HepG2 (cell line): ENCODE measurements around the gene CCDC87. TPM values are rescaled to one million over a fixed set of nuclear protein-coding genes. Genes with fewer than 3 reads are reported as not detected.

Experiments
- AGO2 ChIP-seq: fragments of 200-400 bp; formaldehyde crosslinking; optimal IDR thresholded peaks from 2 replicates; pipeline ENCODE3; 2017; ENCODE audit warnings: mild to moderate bottlenecking, low read depth, low read length, moderate library complexity
- ATF7-NPFF ChIP-seq: sonication (generic); formaldehyde crosslinking; IDR thresholded peaks from 2 replicates; pipeline ENCODE4 v1.8.1; 2023; ENCODE audit warnings: mild to moderate bottlenecking, low read depth, missing genetic modification reagents, moderate library complexity
- CCDC6 ChIP-seq: sonication (generic); formaldehyde crosslinking; IDR thresholded peaks from 2 replicates; pipeline ENCODE4 v1.8.1; 2022; ENCODE audit warnings: mild to moderate bottlenecking, missing genetic modification reagents, moderate library complexity
- HOXD1 ChIP-seq: sonication (generic); formaldehyde crosslinking; IDR thresholded peaks from 2 replicates; pipeline ENCODE4 v1.5.0; 2020; ENCODE audit warnings: missing genetic modification reagents
- LCORL ChIP-seq, 2 experiments: fragments of 450-650 bp in 1 of 2; sonication (generic) in 1 of 2; formaldehyde crosslinking in 1 of 2; IDR thresholded peaks; 2 replicates each; pipeline versions ENCODE4 v1.5.0 to v1.6.1; 2017 to 2020; ENCODE audit warnings: antibody characterized with exemption in 1 of 2, missing genetic modification reagents in 1 of 2
- MAZ ChIP-seq, 2 experiments: sonication (generic) in 1 of 2; formaldehyde crosslinking in 1 of 2; IDR thresholded peaks; 2 replicates each; pipeline versions ENCODE4 v1.5.0 to v1.6.1; 2012 to 2020; ENCODE audit warnings: low read depth in 2 of 2, mild to moderate bottlenecking in 2 of 2, borderline replicate concordance in 1 of 2, improper control_type of control experiment in 1 of 2, low read length in 1 of 2, missing genetic modification reagents in 1 of 2, moderate library complexity in 1 of 2
- PHF21A ChIP-seq: sonication (generic); formaldehyde crosslinking; IDR thresholded peaks from 2 replicates; pipeline ENCODE4 v1.5.0; 2020; ENCODE audit warnings: mild to moderate bottlenecking, missing genetic modification reagents
- SIN3B ChIP-seq: fragments of 150-350 bp; IDR thresholded peaks from 2 replicates; pipeline ENCODE4 v1.6.1; 2014; ENCODE audit warnings: low read length
- STAT5B ChIP-seq: sonication (generic); formaldehyde crosslinking; IDR thresholded peaks from 2 replicates; pipeline ENCODE4 v1.4.0; 2020; ENCODE audit warnings: missing genetic modification reagents
- ZNF180 ChIP-seq: sonication (generic); formaldehyde crosslinking; IDR thresholded peaks from 2 replicates; pipeline ENCODE4 v1.4.0; 2020; ENCODE audit warnings: low read depth, missing genetic modification reagents, borderline replicate concordance
- ZNF33A ChIP-seq: sonication (generic); formaldehyde crosslinking; IDR thresholded peaks from 2 replicates; pipeline ENCODE4 v1.5.1; 2020; ENCODE audit warnings: missing genetic modification reagents, mild to moderate bottlenecking, moderate library complexity, borderline replicate concordance
- ZSCAN9 ChIP-seq: IDR thresholded peaks from 2 replicates; pipeline ENCODE4 v1.6.1; 2016; ENCODE audit warnings: borderline replicate concordance
- polyA plus RNA-seq, 8 experiments: library from polyadenylated mRNA; depleted of rRNA in 3 of 8; stranded (reverse) in 7 of 8; unstranded in 1 of 8; fragments of >200 nt; fragmentation: Illumina TruSeq in 4 of 8; extraction: Trizol in 4 of 8; gene quantifications; 2 replicates each; pipeline versions ENCODE4 v1.2.1 to v1.2.3, GENCODE V29; 2011 to 2016; ENCODE audit warnings: low read depth in 4 of 8, missing spikeins in 1 of 8, mixed read lengths in 1 of 8; ENCODE audit not compliant: insufficient read depth in 1 of 8
- total RNA-seq, 5 experiments: library from RNA; depleted of rRNA; stranded (reverse); fragments of >200 nt; fragmentation: Illumina TruSeq; extraction: Trizol; gene quantifications; 2 replicates each; pipeline ENCODE4 v1.2.3, GENCODE V29; 2016; ENCODE audit warnings: low read depth in 1 of 5
- TF ChIP-seq, protein P1 (sequence below): sonication (generic); formaldehyde crosslinking; IDR thresholded peaks from 2 replicates; pipeline ENCODE4 v1.4.0; 2020; ENCODE audit warnings: mild to moderate bottlenecking, missing genetic modification reagents
- TF ChIP-seq, protein P2 (sequence below): sonication (generic); formaldehyde crosslinking; IDR thresholded peaks from 2 replicates; pipeline ENCODE4 v1.4.0; 2020; ENCODE audit warnings: mild to moderate bottlenecking, missing genetic modification reagents
- TF ChIP-seq, protein P3 (sequence below): sonication (generic); formaldehyde crosslinking; conservative IDR thresholded peaks from 2 replicates; pipeline ENCODE4 v1.4.0; 2020; ENCODE audit warnings: mild to moderate bottlenecking, missing genetic modification reagents, moderate library complexity

The CCDC87 gene
- total and polyA plus RNA-seq, 2 of the 13 experiments (the other 11 are each of a cell fraction or from before 2014, with no cell fraction given), result 0.05 to 0.42 TPM

DNA sequence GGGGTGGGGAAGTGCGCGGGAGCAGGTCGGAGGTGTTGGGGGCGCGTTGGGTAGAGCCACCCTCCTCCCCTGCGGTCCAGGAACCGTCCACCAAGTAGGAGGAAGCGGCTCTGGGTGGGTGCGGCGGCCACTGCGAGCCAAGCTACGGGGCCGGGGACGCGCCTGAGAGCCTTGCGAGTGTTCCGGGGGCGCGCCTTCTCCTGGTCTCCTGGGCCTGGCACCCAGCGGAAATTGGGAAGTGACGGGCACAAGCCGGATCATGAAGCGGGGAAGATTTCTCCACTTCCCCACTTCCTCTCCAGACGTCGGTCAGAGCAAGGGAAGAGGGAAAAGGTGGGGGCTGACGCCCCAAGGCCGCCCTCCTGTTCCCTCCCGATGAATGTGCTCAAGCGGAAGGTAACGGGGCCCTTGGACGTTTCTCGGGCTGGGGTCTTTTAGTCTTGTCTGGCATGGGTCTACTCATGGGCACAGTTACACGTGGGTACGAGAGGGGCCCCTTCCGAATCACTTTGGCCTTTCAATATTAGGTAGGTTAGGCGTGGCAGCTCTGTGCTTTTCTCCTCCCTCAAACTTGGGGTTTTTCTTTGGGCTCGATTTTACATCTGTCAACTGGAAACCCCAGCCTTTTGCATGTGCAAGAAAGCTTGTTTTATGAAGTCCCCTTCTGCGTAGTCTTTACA lies 24.4 kb upstream of the CCDC87 start (continued):
- TF ChIP-seq, protein P1, sequence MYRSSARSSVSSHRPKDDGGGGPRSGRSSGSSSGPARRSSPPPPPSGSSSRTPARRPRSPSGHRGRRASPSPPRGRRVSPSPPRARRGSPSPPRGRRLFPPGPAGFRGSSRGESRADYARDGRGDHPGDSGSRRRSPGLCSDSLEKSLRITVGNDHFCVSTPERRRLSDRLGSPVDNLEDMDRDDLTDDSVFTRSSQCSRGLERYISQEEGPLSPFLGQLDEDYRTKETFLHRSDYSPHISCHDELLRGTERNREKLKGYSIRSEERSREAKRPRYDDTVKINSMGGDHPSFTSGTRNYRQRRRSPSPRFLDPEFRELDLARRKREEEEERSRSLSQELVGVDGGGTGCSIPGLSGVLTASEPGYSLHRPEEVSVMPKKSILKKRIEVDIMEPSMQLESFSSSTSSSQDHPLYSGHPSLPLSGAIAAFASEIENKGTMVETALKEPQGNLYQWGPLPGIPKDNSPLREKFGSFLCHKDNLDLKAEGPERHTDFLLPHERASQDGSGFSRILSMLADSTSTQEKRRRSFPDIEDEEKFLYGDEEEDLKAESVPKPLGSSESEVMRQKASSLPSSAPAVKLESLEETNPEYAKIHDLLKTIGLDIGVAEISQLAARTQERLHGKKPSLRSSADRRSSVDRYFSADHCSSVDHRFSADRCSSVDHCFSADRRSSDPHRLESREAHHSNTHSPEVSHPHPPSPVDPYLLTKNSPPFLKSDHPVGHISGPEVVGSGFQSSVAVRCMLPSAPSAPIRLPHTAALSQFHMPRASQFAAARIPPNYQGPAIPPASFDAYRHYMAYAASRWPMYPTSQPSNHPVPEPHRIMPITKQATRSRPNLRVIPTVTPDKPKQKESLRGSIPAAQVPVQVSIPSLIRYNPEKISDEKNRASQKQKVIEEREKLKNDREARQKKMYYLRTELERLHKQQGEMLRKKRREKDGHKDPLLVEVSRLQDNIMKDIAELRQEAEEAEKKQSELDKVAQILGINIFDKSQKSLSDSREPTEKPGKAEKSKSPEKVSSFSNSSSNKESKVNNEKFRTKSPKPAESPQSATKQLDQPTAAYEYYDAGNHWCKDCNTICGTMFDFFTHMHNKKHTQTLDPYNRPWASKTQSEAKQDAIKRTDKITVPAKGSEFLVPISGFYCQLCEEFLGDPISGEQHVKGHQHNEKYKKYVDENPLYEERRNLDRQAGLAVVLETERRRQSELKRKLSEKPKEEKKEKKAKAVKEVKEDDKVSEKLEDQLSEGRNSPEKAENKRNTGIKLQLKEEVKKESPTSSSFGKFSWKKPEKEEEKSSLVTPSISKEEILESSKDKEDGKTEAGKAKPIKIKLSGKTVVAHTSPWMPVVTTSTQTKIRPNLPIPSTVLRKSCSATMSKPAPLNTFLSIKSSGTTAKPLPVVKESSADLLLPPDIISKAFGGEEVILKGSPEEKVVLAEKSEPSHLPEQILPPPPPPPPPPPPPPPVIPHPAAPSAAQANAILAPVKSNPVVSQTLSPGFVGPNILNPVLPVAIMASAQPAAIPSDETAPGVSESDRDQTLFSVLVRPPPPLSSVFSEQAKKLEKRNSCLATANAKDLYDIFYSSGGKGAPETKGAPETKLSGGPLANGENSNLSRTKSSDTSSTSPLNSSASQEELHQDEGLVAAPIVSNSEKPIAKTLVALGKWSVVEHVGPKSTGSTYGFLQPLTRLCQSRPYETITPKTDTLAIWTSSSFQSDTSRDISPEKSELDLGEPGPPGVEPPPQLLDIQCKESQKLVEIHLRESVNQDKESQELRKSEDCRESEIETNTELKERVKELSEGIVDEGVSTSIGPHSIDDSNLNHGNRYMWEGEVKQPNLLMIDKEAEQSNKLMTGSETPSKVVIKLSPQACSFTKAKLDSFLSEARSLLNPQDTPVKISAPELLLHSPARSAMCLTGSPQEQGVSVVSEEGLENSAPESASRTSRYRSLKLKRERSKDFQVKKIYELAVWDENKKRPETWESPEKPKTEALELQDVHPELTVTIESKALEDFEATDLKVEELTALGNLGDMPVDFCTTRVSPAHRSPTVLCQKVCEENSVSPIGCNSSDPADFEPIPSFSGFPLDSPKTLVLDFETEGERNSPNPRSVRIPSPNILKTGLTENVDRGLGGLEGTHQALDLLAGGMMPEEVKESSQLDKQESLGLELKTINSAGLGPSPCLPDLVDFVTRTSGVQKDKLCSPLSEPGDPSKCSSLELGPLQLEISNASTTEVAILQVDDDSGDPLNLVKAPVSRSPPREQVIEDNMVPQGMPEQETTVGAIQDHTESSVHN (CRISPR knock-in tag), result no peak
- no peak for TF ChIP-seq CCDC6 (CRISPR knock-in tag)
- TF ChIP-seq HOXD1 (CRISPR knock-in tag), result no peak
- no peak for TF ChIP-seq LCORL (IDR thresholded peaks at IDR 0.05)
- peak; percentile 15 for TF ChIP-seq LCORL (CRISPR knock-in tag; IDR thresholded peaks at IDR 0.05)
- TF ChIP-seq MAZ (IDR thresholded peaks at IDR 0.05; ENCODE audit: borderline replicate concordance, low read depth, low read length), result no peak
- TF ChIP-seq MAZ (CRISPR knock-in tag; IDR thresholded peaks at IDR 0.05; ENCODE audit: low read depth), result no peak; the same call in 1 of the 2 replicates
- no peak for TF ChIP-seq ZSCAN9 (CRISPR knock-in tag)
- TF ChIP-seq, protein P2, sequence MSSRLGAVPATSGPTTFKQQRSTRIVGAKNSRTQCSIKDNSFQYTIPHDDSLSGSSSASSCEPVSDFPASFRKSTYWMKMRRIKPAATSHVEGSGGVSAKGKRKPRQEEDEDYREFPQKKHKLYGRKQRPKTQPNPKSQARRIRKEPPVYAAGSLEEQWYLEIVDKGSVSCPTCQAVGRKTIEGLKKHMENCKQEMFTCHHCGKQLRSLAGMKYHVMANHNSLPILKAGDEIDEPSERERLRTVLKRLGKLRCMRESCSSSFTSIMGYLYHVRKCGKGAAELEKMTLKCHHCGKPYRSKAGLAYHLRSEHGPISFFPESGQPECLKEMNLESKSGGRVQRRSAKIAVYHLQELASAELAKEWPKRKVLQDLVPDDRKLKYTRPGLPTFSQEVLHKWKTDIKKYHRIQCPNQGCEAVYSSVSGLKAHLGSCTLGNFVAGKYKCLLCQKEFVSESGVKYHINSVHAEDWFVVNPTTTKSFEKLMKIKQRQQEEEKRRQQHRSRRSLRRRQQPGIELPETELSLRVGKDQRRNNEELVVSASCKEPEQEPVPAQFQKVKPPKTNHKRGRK (CRISPR knock-in tag), result no peak
- TF ChIP-seq ZNF180, result no peak
- no peak for TF ChIP-seq SIN3B
- TF ChIP-seq ZNF33A (CRISPR knock-in tag), result no peak
- TF ChIP-seq STAT5B (CRISPR knock-in tag), result no peak
- TF ChIP-seq, protein P3, sequence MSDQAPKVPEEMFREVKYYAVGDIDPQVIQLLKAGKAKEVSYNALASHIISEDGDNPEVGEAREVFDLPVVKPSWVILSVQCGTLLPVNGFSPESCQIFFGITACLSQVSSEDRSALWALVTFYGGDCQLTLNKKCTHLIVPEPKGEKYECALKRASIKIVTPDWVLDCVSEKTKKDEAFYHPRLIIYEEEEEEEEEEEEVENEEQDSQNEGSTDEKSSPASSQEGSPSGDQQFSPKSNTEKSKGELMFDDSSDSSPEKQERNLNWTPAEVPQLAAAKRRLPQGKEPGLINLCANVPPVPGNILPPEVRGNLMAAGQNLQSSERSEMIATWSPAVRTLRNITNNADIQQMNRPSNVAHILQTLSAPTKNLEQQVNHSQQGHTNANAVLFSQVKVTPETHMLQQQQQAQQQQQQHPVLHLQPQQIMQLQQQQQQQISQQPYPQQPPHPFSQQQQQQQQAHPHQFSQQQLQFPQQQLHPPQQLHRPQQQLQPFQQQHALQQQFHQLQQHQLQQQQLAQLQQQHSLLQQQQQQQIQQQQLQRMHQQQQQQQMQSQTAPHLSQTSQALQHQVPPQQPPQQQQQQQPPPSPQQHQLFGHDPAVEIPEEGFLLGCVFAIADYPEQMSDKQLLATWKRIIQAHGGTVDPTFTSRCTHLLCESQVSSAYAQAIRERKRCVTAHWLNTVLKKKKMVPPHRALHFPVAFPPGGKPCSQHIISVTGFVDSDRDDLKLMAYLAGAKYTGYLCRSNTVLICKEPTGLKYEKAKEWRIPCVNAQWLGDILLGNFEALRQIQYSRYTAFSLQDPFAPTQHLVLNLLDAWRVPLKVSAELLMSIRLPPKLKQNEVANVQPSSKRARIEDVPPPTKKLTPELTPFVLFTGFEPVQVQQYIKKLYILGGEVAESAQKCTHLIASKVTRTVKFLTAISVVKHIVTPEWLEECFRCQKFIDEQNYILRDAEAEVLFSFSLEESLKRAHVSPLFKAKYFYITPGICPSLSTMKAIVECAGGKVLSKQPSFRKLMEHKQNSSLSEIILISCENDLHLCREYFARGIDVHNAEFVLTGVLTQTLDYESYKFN, result no peak
- peak; percentile 73 for TF ChIP-seq AGO2
- no peak for TF ChIP-seq PHF21A
- no peak; the same call in 1 of the 2 replicates for TF ChIP-seq ATF7-NPFF (CRISPR knock-in tag)
